T-helper 2 cell treated with Interferon-gamma antibody and Interleukin-4, amounts not matched to agents 100 ng/mL and 5 ng/mL, for 36 hours (primary cell): ENCODE results near the gene P2RX3. TPM values are rescaled to one million over a fixed set of nuclear protein-coding genes. Genes with fewer than 3 reads are reported as not detected.
"Not testable (repeated sequence)": the region's sequence is repeated elsewhere in the genome, so short reads cannot be mapped to it uniquely, and the experiment has no call there.

Experiments
- intact Hi-C: fragments of 100-400 bp; cut with micrococcal nuclease; formaldehyde crosslinking; loops from one replicate; pipeline ENCODE4 v1.15.1; 2023
- total RNA-seq: library from RNA; stranded (reverse); gene quantifications from 2 replicates; pipeline ENCODE4 v1.2.3, GENCODE V29; 2022

P2RX3 gene
- total RNA-seq, 1 donor from 2014 or later = not detected

DNA sequence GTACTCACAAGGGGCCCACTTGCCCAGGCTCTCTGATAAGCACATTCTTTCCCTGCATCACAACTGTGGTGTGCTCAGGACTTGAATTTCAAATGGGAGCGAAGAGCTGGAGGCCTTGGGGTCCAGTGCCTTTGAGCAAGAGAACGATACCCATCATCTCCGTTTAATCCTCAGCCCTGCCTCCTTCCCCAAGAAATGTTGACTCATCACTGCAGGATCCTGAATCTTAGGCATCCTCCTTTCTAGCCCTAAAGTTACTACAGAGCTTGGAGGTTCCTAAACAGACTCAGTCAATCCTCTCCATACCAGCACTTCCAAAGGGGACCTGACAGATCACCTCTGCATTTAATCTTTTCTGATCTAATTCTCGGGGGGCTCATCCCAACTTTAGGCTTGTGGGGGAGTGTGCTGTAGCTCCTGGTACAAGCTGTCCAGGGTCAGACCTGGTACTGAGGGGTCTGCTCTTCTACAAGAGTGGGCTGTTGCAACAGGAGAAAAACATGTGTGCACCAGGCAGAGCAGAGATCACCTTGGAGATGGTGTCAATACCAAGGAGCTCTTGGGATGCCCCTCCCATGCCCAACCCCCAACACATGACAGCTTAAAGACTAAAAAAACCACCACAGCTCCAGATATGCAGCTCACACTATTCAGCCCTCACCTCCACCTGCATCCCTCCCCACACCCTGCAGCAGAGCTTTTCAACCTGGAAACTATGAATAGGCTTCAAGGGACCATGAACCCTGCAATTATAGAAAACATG, 56.2 kb downstream of the P2RX3 start:
- intact Hi-C loops = no loop called here

DNA sequence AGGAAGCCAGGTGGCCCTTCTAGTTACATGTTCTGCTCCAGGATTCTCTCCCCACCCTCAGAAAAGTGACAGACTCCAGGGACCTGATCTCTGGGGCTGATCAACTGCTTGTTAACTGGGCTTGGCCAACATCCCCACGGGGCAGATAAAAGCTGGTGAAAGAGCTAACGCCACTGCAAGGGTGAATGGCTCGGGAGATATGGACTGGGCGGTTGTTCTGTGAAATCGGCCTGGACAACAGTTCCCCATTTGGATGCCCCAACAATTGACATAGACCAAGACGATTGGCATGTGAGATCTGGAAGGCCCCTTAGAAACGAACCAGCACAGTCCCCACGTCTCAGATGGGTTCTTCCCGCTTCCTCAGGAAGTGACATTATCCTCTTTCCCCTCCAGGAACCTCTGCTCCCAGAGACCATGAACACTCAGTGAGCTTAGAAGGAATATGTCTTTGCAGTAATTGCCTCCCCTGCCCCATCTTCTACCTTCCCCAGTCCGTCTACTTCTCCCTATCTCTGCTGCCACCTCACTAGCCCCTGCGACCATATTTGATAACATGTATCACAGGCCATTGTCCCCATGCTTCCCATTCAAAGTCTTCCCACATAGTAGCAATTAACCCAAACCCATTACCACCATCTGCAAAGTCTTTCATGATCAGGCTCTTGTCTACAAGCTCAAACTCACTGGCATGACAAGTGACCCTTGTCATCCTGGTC, 57.9 kb downstream of the P2RX3 start:
- intact Hi-C loops = no loop called here

DNA sequence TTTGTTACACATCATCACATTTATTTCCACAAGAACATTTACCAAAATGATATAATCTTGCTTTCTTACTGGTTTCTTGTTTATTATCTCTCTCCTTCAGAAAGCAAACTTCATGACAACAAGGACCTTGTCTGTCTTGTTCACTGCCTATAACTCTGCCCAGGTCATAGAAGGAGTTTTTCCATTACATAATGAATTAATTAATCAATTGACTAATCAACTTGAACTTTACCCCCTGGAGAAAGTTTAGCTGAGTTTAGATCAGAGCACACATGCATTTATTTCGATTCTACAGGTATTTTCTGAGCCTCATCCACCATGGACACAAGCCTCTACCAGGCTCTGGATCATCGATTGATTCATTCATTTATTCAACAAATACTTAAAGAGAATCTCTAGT, 58.6 kb downstream of the P2RX3 start:
- intact Hi-C loops = no loop called here

DNA sequence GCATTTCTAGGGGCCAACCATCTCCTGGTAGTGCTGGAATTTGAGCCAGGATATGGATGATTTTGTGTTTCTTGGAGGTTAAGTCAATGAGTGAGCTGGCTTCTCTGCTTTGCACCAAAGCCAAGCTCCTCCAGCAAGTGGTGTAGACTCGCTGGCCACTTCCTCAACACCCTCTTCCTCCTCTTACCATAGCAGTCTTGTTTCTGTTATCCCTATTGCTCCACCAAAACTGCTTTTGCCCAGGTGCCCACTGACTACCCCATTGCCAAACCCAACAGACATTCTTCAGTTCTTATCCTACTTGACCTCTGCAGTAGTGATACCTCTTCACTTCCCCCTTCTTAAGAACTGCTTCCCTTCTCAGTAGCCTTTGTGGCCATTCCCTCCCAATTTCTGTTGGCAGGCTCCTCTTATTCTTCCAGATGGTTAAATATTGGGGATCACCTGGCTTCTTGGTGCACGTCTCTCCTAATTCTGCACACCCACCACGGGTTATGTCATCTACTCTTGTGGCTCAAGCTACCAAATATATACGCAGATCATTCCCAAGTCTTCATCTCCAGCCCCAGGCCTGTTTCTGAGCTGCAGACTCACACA, 59.3 kb downstream of the P2RX3 start:
- intact Hi-C loops = no loop called here

DNA sequence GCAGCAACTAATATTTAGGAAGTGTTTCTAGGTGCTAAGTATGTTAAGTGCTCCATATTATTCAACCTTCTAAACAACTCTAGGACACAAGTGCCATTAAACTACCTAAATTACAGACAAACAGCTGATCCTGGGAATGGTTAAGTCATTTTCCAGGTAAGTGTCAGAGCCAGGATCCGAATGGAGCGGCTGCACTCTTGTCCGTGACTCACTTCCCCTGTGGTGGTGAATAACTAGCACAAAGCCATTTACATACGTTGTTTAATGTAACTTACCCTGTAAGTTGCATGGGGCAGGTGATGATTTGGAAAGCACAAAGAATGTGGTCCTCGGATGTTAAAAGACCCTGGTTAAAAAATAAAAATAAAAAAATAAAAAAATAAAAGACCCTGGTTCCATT, 61.1 kb downstream of the P2RX3 start:
- intact Hi-C loops = no loop called here

DNA sequence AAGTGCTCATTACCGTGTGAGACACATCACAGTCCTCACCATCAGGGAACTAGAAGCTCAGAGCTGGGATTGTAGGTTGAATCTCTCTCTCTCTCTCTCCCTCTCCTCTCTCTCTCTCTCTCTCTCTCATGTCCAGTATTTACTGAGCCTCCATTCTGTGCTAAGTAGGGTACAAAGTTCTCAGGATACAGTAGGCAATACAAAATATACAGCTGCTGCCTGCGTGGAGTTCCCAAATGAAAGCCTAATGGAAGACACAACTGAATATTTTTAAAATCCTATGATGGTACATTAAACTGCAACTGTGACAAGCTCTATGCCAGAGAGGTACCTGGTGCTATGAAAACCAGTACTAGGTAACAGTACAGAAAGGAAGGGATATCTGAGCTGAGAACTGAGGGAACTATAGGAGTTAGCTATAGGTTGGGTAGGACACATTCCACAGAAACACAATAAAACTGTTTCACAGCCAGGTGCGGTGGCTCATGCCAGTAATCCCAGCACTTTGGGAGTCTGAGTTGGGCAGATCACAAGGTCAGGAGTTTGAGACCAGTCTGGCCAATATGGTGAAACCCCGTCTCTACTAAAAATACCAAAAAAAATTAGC, 61.9 kb downstream of the P2RX3 start:
- intact Hi-C loops = no loop called here

DNA sequence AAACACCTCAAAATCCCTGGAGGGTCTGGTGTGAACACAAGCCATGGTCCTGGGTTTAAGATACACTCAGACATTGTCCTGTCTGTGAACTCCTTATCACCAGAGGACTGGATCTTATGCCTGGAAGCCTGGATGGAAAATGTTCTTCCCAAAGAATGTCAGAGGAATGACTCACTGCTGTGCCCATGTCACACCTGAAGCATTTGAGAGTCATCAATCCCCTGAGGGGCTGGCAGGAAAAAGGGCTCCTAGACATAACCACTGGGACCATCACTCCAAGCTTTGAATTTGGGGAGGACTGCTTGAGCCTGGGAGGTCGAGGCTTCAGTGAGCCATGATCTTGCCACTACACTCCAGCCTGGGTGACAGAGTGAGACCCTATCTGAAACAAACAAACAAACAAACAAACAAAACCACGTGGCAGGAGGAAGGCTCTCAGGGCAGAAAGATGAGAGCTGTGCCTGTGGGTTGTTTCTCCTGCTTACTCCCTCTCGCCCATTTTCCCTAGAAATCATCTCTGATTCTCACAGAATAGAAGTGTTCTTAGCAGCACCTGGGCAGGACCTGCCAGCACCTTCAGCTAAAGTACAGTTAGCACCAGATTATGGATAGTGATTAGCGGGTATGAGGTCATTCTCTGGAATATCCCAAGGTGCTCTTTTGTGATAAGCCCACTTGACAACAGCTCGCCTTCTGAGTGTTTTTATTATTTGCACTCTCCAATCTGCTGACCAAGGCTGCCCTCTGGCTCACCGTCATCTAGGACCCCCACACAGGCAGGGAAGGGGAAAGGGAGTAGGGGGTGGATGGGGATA, 64.2 kb downstream of the P2RX3 start:
- intact Hi-C loops = no loop called here

DNA sequence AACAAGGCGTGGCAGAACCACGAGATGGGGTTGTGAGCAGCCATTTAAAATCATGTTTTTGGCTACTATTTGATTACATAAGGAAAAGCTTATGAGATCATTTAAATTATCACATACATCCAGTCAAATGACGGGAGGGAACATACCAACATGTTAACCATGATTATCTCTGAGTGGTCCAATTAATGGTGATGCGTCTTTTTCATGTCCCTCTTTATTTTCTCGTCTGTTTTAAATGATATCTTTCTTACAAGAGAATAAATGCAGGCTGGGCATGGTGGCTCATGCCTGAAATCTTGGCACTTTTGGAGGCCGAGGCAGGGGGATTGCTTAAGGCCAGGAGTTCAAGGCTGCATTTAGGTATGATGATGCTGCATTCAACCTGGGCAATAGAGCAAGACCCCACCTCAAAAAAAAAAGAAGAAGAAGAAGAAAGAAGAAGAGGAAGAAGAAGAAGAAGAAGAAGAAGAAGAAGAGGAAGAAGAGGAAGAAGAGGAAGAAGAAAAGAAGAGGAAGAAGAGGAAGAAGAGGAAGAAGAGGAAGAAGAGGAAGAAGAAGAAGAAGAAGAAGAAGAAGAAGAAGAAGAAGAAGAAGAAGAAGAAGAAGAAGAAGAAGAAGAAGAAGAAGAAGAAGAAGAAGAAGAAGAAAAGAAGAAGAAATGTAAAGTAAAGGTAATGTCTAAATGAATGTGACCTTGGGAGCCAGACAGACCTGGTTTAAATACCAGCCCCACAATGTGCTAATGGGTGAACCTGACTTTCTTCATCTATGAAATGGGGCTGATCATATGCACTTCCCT, 65.0 kb downstream of the P2RX3 start:
- intact Hi-C loops = not testable (repeated sequence)

DNA sequence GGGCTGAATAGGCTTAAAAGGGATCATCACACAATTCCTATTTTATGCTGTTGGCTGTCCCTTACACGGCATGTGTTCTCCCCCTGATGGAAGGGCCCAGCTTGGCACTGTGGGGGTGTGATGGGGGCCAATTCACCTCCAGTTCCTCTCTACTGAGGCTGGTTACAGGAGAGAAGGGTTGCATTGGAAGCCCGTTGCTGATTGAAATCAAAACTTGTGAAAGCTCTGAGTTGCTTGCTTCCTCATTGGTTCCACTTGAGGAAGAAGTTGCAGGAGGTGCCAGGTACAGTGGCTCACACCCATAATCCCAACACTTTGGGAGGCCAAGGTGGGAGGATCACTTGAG, 65.6 kb downstream of the P2RX3 start:
- intact Hi-C loops = no loop called here

DNA sequence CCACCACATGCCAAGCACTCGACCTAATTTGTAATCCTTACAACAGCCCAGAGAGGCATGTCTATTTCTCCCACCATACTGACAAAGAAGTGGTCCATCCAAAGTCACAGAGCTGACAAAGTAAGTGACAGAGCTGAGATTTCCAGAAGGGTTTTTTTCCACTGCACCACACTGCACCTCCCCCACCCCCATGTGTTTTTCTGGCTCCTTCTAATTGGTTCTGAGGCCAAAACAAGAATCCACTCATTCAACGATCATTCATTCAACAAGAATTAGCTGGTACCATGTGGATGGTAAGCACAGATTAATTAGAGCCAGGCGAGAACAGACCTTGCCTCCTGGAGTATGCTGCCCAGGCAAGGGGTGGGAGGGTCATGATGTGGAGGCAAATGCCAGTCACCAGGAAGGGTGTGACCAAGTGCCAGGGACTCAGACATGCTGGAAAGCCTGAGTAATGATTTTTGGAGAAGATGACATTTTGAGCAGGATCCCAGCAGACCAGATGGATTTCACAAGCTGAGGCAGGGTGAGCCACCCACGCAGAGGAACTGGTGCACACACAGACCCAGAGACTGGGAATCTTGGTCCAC, 67.2 kb downstream of the P2RX3 start:
- intact Hi-C loops = no loop called here

DNA sequence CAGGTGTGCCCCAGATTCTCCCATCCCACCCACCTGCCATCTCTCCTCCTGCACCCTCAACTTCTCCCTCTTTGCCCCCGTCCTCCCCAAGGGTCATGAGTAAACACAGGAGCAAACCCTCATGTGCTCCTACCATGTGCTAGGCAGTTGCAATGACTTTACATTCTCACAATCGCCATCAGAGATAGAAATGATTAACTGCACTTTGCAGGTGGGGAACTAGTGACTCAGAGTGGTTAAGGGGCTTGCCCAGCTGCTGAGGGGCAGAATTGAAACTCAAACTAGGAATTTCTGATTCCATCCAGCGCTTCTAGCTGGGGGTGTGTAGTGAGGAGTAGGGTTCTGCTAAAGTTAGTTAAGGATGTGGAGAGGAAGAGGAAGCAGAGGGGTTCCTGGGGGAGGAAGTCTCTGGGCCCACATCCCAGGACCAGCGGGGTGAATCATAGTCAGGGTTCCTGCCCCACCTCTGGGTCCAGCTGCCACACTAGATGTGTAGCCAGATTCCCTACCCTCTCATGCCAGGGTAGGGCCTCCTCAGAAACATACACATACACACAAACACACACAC, 68.3 kb downstream of the P2RX3 start:
- intact Hi-C loops = no loop called here

DNA sequence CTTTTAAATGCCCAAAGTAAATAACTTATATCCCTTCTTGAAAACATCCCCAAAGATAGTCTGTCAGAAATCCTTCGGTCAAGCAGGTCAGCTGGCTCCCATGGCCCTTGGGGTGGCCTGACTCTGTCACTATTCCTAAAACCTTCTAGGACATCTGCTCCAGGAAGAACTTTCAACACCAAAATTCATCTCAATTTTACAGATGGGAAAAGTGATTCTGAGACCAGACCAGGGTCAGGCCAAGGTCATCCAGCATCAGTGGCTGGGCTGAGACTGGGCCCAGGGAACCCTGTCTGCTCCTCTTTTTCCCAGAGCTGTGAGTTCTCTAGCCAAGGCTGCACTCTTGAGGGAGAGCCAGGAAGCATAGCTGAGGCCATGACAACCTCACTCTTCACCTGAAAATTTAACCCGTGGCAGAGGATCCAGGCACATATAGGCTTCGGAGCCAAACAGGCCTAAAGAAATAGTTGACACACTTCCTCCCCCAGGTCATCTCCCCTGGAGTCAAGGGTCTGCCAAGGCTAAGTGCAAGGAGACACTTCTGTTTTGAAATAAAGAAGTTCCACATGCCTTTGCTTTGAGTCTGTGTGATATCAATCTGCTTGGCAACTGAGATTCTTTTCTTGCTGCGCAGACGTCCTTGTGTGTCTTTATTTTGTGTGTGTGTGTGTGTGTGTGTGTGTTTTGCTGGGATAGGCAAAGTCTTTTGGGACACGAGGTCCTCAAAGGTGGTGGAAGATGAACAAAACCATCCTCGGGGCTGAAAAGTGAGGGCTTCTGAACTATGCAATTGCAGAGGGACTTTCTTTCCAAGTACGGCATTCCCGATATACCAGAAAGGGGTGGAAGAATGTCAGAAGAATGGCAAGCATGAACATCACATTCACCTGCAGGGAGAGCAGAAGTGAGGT, 69.1 kb downstream of the P2RX3 start:
- intact Hi-C loops = no loop called here

DNA sequence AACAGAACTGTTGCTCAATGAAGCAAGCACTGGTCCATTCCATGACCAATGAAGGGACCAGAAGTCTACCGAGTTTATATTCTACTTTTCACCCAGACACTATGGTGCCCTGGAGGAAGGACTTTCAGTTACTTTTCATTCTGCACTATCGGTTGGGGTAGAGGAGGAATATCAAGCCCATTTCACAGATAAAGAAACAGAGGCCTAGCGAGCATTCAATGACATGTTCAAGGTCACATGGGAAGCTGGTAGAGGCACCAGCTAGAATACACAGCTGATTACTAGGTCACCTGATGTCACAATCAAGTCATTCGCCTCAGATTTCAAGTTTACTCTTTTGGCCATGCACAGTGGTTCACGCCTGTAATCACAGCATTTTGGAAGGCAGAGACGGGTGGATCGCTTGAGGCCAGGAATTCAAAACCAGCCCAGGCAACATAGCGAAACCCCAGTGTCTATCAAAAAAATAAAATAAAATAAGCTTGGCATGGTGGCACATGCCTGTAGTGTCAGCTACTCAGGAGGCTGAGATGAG, 69.9 kb downstream of the P2RX3 start:
- intact Hi-C loops = no loop called here

DNA sequence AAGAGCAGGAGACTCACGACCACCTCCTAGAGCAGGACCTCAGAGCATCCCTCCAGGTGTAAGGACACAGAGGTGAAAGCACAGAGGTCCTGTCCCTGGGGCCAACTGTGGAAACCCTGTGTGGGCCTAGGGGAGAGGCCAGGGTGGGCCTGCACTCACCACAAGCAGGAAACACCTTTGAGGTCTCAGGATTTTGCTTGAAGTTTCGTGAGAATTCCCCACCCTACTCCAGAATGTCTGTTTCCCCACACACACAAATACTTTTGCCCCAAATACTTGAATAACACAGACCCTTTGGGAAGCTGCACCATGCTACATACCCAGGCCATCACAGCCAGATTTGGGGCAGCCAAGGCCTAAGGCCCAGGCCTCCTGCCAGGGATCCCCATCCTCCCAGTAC, 70.6 kb downstream of the P2RX3 start:
- intact Hi-C loops = no loop called here

DNA sequence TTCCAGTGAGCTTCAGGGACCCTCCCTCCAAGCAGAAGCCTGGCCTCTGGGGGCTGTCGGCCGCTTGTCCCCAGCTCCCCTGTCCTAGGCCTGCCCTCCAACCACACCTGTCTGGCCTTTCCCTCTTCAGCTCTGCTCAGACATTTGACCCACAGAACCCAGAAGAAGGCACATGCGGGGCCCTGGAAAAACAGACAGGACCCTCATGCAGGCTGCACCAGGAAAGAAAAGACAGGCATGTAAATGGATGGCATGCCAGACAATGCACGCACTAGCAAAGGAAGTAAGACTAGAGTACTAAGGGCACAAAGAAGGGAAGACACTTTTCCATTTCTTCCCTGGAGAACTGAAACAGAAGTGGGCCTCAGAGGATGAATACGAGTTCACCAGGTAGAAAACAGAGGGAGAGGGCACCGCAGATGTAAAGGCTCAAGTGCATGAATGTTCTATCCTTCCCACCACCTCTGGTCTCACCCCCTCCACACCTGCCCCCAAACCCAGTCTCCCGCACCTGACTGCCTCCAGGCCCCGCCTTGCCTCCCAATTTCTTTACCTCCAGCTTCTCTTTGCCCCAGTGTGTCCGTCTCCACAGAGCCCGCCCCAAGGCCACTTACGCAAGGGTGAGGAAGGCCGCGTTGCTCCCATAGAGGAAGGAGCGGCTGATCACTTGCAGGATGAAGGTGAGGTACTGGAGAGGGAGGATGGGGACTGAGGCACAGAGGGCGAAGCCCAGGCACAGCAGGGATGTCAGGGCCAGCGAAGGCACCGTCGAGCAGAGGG, 71.4 kb downstream of the P2RX3 start:
- intact Hi-C loops = no loop called here

DNA sequence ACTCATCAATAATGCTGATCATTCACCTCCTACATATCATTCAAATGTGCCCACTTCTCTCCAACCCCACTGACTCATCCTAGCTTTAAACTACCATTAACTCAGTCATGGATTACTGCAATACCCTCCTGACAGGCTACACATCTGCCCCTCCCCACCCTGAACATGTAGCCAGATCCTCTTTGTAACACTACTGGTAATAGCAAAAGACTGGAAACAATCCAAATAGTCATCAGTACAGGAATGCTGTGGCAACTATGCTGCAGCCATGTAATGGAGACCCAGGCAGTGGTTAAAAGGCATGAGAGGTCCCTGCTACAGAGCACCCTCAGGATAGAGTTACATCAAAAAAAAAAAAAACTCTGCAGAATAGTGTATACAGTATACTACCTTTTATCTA, 72.1 kb downstream of the P2RX3 start:
- intact Hi-C loops = no loop called here

DNA sequence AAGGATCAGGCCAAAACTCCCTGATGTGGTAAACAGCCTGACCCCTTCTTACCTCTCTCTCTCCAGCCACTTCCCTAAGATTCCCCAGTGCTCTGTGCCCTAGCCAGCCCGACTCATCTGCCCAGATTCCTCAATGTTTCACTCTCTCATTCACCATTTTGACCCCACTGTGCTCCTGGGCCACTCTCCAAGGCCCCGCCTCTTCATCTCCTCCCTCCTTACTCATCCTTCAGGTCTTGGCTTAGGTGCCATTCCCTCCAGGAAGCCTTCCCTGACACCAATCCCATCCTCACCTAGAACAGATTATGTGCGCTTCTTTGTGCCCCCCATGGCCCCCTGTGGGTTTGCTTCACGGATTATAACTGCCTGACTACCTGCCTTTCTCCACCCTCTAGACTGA, 75.5 kb downstream of the P2RX3 start:
- intact Hi-C loops = no loop called here
